AG09309 (cell line): ENCODE data around the gene ZCCHC4.

Source experiments
- DNase-seq: peaks from one replicate; pipeline ENCODE4 v3.0.0-alpha.2; 2010; ENCODE audit warnings: low read depth
- H3K4me3 ChIP-seq: 2 replicates; pipeline ENCODE4 v1.5.1; 2011; ENCODE audit warnings: mild to moderate bottlenecking, low read depth, low read length, moderate library complexity; ENCODE audit not compliant: control insufficient read depth
- TF ChIP-seq, protein P1 (sequence below): IDR thresholded peaks from 2 replicates; pipeline ENCODE4 v1.5.1; 2011; ENCODE audit warnings: mild to moderate bottlenecking, low read depth, low read length, inconsistent platforms; ENCODE audit not compliant: insufficient read depth, control insufficient read depth; ENCODE audit errors: missing control alignments

Gene ZCCHC4

DNA sequence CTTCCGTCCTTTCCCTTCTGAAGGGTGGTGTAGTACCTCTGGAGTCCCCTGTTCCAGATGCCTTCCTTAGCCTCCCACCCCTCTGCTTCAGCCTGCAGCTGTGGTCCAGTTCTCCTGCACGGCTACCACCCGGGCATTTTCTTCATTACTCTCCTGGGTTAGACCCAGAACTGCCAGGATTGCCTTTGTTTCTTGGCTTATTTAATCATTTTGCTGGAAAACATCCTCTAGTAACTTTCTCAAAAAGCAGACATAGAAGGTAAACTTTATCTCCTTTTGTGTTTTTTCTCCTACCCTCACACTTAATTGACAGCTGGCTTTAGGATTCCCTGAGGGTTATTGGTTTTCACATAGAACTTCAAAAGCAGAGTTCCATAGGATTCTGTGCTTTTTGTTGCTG lies 84.7 kb downstream of the ZCCHC4 start:
- H3K4me3 ChIP-seq, result no peak overlapping the region
- DNase-seq, result no peak
- TF ChIP-seq, protein P1, sequence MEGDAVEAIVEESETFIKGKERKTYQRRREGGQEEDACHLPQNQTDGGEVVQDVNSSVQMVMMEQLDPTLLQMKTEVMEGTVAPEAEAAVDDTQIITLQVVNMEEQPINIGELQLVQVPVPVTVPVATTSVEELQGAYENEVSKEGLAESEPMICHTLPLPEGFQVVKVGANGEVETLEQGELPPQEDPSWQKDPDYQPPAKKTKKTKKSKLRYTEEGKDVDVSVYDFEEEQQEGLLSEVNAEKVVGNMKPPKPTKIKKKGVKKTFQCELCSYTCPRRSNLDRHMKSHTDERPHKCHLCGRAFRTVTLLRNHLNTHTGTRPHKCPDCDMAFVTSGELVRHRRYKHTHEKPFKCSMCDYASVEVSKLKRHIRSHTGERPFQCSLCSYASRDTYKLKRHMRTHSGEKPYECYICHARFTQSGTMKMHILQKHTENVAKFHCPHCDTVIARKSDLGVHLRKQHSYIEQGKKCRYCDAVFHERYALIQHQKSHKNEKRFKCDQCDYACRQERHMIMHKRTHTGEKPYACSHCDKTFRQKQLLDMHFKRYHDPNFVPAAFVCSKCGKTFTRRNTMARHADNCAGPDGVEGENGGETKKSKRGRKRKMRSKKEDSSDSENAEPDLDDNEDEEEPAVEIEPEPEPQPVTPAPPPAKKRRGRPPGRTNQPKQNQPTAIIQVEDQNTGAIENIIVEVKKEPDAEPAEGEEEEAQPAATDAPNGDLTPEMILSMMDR, result no peak

GRCh38 chr4:25399510-25399909 lies 86.9 kb downstream of the ZCCHC4 start:
- no peak overlapping the region for H3K4me3 ChIP-seq
- DNase-seq, result no peak
- TF ChIP-seq, protein P1, result no peak

GRCh38 chr4:25401066-25401465 lies 88.5 kb downstream of the ZCCHC4 start:
- H3K4me3 ChIP-seq, result no peak overlapping the region
- DNase-seq, result no peak
- TF ChIP-seq, protein P1, result no peak

DNA sequence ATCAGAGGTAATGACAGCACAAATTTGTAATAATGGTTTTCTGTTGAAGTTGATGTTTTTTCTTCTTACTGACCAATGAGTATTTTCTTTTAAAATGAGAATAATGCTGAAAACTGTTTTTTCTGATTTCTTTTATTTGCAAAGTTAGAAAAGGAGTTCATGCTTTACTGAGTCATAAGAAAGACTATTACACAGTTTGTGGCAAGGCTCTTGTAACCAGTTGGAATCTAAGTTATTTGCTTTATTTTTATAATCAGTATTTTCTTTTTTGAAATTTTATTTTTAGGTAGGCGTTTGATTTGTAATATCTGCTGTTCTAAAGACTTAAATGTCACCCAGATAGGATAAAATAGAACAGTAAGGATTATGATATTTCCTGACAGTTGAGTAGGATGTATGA lies 89.9 kb downstream of the ZCCHC4 start:
- DNase-seq, result peak; percentile 23
- TF ChIP-seq, protein P1, result no peak
- no peak overlapping the region for H3K4me3 ChIP-seq

GRCh38 chr4:25403699-25404098 lies 91.1 kb downstream of the ZCCHC4 start:
- no peak for DNase-seq
- TF ChIP-seq, protein P1, result no peak
- H3K4me3 ChIP-seq, result no peak overlapping the region

DNA sequence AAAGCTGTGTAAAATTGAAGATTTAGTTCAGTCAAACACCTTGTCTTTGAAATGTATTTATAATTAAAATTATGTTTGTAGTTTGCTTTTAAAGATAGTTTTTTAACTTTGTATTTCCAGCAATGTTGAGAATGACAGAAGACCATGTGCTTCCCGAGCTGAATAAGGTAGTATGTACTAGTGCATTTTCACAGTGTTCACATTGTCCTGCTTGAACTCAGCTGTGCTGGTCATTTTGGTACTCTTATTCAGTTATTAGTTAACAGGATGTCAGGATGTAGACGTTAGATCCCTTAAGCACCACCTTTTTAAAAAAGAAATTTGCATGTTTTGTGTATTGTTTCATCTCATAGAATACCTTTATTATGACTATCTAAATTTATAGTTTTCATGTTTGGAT lies 92.9 kb downstream of the ZCCHC4 start:
- TF ChIP-seq, protein P1, result no peak
- DNase-seq, result no peak
- H3K4me3 ChIP-seq, result no peak overlapping the region
